ENCODE measurements around the gene MAPK8.
A peak's percentile ranks its signal among the peaks of the same experiment; 100 is the strongest.

MAPK8 gene

DNA sequence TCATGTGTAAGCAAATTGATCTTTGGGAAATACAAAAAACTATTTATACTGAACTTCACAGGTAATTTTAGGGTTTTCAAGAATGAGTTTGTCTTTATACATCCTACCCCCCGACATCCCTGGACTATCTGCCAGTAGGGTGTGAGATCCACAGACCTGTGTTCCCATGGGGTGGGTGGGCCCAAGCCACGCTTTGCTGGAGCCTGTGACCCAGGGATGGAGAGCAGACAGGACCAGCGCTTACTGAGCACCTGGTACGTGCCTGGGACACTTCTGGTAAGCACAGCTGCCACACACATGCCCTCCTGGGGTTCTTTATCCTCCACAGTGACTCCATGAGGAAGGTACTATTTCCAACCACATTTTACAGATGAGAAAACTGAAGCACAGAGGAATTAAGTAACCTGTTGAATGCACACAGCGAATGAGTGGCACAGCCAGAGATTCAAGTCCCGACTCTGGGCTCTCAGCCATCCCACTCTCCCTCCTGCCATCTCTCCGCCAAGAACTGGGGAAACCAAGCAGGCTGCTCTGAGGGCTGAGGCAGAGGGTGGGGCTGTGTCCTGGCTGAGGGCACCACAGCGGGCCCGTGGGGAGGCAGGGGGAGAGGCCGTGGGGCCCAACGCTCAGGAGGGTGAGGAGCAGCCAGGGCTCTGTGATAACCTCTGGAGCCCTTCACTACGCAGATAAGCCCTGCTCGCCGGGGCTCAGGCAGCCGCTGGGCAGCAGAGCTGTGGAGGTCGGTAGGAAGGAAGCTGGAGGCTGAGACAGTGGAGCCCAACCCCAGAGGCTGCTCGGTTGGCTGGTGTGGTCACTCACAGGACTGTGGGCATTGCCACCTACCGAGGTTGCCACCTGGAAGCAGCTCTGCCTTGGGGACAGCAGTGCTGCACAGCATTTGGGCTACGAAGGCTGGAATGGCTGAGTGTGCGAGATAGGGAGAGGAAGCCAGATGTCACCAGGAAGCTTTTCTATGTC, 174.2 kb downstream of the MAPK8 start:
- peak; percentile 36 for DNase-seq

DNA sequence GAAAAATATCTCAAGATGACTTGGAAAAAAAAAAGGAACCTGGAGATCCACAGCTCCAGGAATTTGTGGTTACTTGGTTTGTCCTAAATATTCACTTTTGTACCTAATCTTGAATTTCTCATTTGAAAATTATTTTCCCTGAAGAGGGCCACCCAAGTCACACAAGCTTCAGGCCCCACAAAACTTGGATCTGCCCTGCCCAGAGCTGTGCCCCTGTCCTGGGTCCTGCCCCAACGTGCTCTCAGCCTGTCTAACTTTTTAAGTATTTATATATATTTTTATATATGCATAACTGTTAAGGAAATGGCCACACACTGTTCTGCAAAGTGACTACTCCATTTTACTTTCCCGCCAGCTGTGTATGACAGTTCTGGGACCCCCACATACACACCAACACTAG, 174.9 kb downstream of the MAPK8 start:
- no peak for DNase-seq

DNA sequence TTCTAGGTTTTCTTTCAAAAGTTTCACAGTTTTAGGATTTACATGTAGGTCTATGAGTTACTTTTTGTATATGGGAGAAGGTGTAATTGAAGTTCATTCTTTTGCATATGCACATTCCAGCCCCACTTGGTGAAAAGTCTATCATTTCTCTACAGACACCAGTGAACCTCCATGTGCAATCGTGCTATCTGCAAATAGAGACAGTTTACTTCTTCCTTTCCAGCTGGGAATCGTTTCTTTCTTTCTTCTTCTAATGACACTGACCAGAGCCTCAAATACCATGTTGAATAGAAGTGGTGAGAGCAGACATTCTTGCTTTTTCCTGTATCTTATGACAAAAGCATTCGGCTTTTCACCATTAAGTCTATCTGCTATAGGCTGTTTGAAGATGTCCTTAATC, 175.7 kb downstream of the MAPK8 start:
- DNase-seq: no peak

DNA sequence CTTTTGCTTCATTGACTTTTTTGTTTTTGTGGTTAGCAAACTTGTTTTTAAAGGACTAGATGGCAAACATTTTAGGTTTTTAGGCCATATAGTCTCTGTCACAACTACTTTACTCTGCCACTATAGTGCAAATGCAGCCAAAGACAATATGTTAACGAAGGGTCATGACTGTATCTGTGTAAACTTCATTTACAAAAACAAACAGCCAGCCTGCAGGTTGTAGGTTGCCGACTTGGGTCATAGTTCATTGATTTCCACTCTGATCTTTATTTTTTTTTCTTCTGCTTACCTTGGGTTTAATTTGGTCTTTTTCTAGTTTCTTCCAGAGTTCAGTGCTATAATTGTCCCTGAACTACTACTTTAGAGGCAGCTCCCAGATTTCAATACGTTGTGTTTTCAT, 178.4 kb downstream of the MAPK8 start:
- no peak for DNase-seq

DNA sequence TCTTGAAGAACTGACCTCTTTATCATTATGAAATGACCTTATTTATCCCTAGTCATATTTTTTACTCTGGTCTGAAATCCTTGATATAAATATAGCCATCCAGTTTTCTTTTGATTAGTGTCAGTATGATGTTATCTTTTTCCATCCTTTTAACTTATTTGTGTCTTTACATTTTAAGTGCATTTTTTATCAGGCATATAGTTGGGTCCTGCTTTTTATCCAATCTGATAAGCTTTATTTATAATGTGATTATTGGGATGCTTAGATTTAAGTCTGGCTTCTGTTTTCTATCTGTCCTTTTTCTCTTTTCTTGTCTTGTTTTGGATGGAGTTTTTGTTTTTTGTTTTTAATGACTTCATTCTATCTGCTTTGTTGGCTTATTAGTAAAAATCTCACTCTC, 179.2 kb downstream of the MAPK8 start:
- DNase-seq: no peak

DNA sequence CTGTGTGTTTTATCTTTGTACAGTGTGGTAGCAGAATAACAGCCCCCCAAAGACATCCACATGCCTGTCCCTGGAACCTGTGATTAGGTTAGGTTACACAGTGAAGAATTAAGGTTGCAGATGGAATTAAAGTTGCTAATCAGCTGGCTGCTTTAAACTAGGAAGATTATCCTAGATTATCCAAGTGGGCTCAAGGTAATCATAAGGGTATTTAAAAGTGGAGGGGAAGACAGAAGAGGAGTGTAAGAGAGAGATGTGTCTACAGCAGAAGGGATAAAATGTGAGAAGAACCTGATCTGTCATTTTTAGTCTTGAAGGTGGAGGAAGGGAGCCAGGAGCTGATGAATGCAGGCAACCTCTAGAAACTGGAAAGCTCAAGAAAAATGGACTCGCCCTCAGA, 180.8 kb downstream of the MAPK8 start:
- DNase-seq: no peak
